ENCODE measurements around the gene PTPRA. TPM values are rescaled to one million over a fixed set of nuclear protein-coding genes. Genes with fewer than 3 reads are reported as not detected.

PTPRA gene
- total and polyA plus RNA-seq, 9 of the 15 experiments (the other 6 are each of a cell fraction or from before 2014, with no cell fraction given): 3.4 to 80.5 (median 28.0) TPM

GRCh38 chr20:2872459-2873009 is 747 bp upstream of the PTPRA start (continued):
- TF ChIP-seq FOXP4 (CRISPR knock-in tag; IDR thresholded peaks at IDR 0.05; ENCODE audit: borderline replicate concordance) (0 out of 2 replicates have a peak, but pooled peaks have one; percentile 40), ZBTB9 (CRISPR knock-in tag; IDR thresholded peaks at IDR 0.05) (no peak), VEZF1 (CRISPR knock-in tag; IDR thresholded peaks at IDR 0.05) (peak; percentile 4; the same call in 1 of the 2 replicates), MYNN (IDR thresholded peaks at IDR 0.05) (peak; percentile 47; the same call in 1 of the 2 replicates), MYNN (CRISPR knock-in tag; IDR thresholded peaks at IDR 0.05) (no peak), HDAC1 (IDR thresholded peaks at IDR 0.05) (peak in 1 of 2 experiments; percentile 28; a peak in 1 of 4 replicates), EP400 (IDR thresholded peaks at IDR 0.05) (peak; percentile 90), ZBTB7A (IDR thresholded peaks at IDR 0.05; ENCODE audit: borderline replicate concordance, control insufficient read depth, low read depth, low read length) (peak; percentile 88; the same call in 1 of the 2 replicates), TOE1 (IDR thresholded peaks at IDR 0.05; ENCODE audit: borderline replicate concordance) (no peak), TOE1 (CRISPR knock-in tag; IDR thresholded peaks at IDR 0.05; ENCODE audit: borderline replicate concordance, low read depth) (0 out of 2 replicates have a peak, but pooled peaks have one; percentile 34), TEAD1 (CRISPR knock-in tag; IDR thresholded peaks at IDR 0.05) (peak in 1 of 2 experiments; percentile 40; a peak in 1 of 4 replicates), CBX3 (IDR thresholded peaks at IDR 0.05; ENCODE audit: borderline replicate concordance in 1 of 2, low read length in 2 of 2) (peak in 1 of 2 experiments; percentile 62; a peak in 1 of 3 replicates), CREB1 (IDR thresholded peaks at IDR 0.05) (peak; percentile 46), CREB1 (CRISPR knock-in tag; IDR thresholded peaks at IDR 0.05) (peak; percentile 29; the same call in 1 of the 2 replicates), IRF1 (CRISPR knock-in tag; IDR thresholded peaks at IDR 0.05; ENCODE audit: borderline replicate concordance) (peak; percentile 68; the same call in 1 of the 2 replicates), CBFA2T3 (IDR thresholded peaks at IDR 0.05) (peak; percentile 76), ZFP91 (CRISPR knock-in tag; IDR thresholded peaks at IDR 0.05) (no peak), RCOR1 (IDR thresholded peaks at IDR 0.05; ENCODE audit: borderline replicate concordance in 1 of 2, low read depth in 2 of 2, low read length in 2 of 2) (peak in 1 of 2 experiments; percentile 66; a peak in 2 of 4 replicates), CTBP1 (IDR thresholded peaks at IDR 0.05; ENCODE audit: borderline replicate concordance) (peak; percentile 59)

All from K562 (cell line).